A549 (cell line): ENCODE results near the gene NCOA5.

Experiments used
- CHD2 ChIP-seq: fragments of 150-350 bp; IDR thresholded peaks from 2 replicates; pipeline ENCODE4 v1.6.1; 2014; ENCODE audit warnings: low read length; ENCODE audit not compliant: partially characterized antibody
- KDM5A ChIP-seq: fragments of 200-600 bp; sonication (generic); IDR thresholded peaks from 2 replicates; pipeline ENCODE4 v1.6.1; 2016; ENCODE audit warnings: antibody characterized with exemption, mild to moderate bottlenecking
- MAFK ChIP-seq: fragments of 450-650 bp; IDR thresholded peaks from 2 replicates; pipeline ENCODE4 v1.6.1; 2014; ENCODE audit not compliant: partially characterized antibody
- NPAS2 ChIP-seq: fragments of 250-450 bp; sonication (Bioruptor Pico); IDR thresholded peaks from 2 replicates; pipeline ENCODE4 v1.8.0; 2022; ENCODE audit warnings: mild to moderate bottlenecking, moderate library complexity, borderline replicate concordance
- POLR2A ChIP-seq: IDR thresholded peaks from 2 replicates; pipeline ENCODE4 v1.6.1; 2012; ENCODE audit warnings: mild to moderate bottlenecking, low read length
- RAD21 ChIP-seq, 2 experiments: fragments of >200 bp in 1 of 2; sonication (Bioruptor Twin) in 1 of 2; formaldehyde crosslinking in 1 of 2; IDR thresholded peaks in 1 of 2; conservative IDR thresholded peaks in 1 of 2; 2 replicates in 1 of 2; 3 replicates in 1 of 2; pipeline ENCODE4 v1.6.1; 2012 to 2018; ENCODE audit warnings: inconsistent platforms in 1 of 2
- RCOR1 ChIP-seq: fragments of 150-350 bp; IDR thresholded peaks from 2 replicates; pipeline ENCODE4 v1.6.1; 2014; ENCODE audit warnings: antibody characterized with exemption, low read length, low read depth
- ZSCAN20 ChIP-seq: fragments of 250-450 bp; sonication (Bioruptor Pico); IDR thresholded peaks from 2 replicates; pipeline ENCODE4 v1.8.0; 2022; ENCODE audit warnings: mild to moderate bottlenecking, moderate library complexity

GRCh38 chr20:46111028-46111835 is 21.5 kb upstream of the NCOA5 start:
- TF ChIP-seq POLR2A: no peak
- TF ChIP-seq NPAS2 (CRISPR knock-in tag): no peak
- TF ChIP-seq KDM5A: no peak
- TF ChIP-seq RAD21 (conservative IDR thresholded peaks at IDR 0.05 in 1 of 2, IDR thresholded peaks at IDR 0.05 in 1 of 2): no peak
- no peak for TF ChIP-seq MAFK
- TF ChIP-seq RCOR1: no peak
- TF ChIP-seq ZSCAN20: no peak
- no peak for TF ChIP-seq CHD2
